Liver (tissue), 9 donors: ENCODE data around the gene MB21D2. TPM values are rescaled to one million over a fixed set of nuclear protein-coding genes. Genes with fewer than 3 reads are reported as not detected.

Experiments used
- DNase-seq: peaks from one replicate; pipeline ENCODE4 v3.0.0-alpha.2; 2017; ENCODE audit warnings: low spot score
- H3K27ac ChIP-seq, 2 donors: one replicate each; pipeline ENCODE4 v1.7.0; 2013; ENCODE audit warnings: inconsistent platforms in 2 of 2, low read length in 2 of 2, control low read depth in 1 of 2, low read depth in 1 of 2, mild to moderate bottlenecking in 1 of 2
- H3K27me3 ChIP-seq, 4 donors: one replicate each; pipeline versions ENCODE4 v1.6.1 to v1.7.0; 2013; ENCODE audit warnings: low read length in 3 of 4, inconsistent platforms in 1 of 4, mild to moderate bottlenecking in 1 of 4, moderate library complexity in 1 of 4; ENCODE audit not compliant: control insufficient read depth in 4 of 4, insufficient read depth in 4 of 4
- H3K36me3 ChIP-seq, 4 donors: one replicate each; pipeline versions ENCODE4 v1.6.1 to v1.7.0; 2013; ENCODE audit warnings: low read length in 3 of 4, mild to moderate bottlenecking in 3 of 4, low read depth in 1 of 4, moderate library complexity in 1 of 4; ENCODE audit not compliant: control insufficient read depth in 4 of 4, insufficient read depth in 3 of 4
- H3K4me1 ChIP-seq, 4 donors: one replicate each; pipeline versions ENCODE4 v1.6.1 to v1.7.0; 2013; ENCODE audit warnings: low read length in 3 of 4, mild to moderate bottlenecking in 3 of 4, moderate library complexity in 1 of 4; ENCODE audit not compliant: control insufficient read depth in 4 of 4, insufficient read depth in 4 of 4
- H3K4me3 ChIP-seq, 3 donors: one replicate each; pipeline versions ENCODE4 v1.6.1 to v1.7.0; 2013; ENCODE audit warnings: low read length in 3 of 3, control low read depth in 1 of 3, low read depth in 1 of 3, mild to moderate bottlenecking in 1 of 3
- H3K9ac ChIP-seq, 2 donors: one replicate each; pipeline ENCODE4 v1.7.0; 2013; ENCODE audit warnings: low read length in 2 of 2, mild to moderate bottlenecking in 2 of 2, moderate library complexity in 2 of 2, control low read depth in 1 of 2, low read depth in 1 of 2
- H3K9me3 ChIP-seq, 4 donors: one replicate each; pipeline versions ENCODE4 v1.6.1 to v1.7.0; 2013; ENCODE audit warnings: low read length in 3 of 4; ENCODE audit not compliant: control insufficient read depth in 4 of 4
- EGR1 ChIP-seq, 2 donors: IDR thresholded peaks; 2 replicates each; pipeline ENCODE4 v1.6.1; 2016 to 2018; ENCODE audit warnings: antibody characterized with exemption in 2 of 2, low read depth in 2 of 2
- FOXA1 ChIP-seq: IDR thresholded peaks from 2 replicates; pipeline ENCODE4 v1.6.1; 2016; ENCODE audit warnings: antibody characterized with exemption
- FOXA2 ChIP-seq: IDR thresholded peaks from 2 replicates; pipeline ENCODE4 v1.6.1; 2016; ENCODE audit warnings: antibody characterized with exemption
- GABPA ChIP-seq, 2 donors: IDR thresholded peaks in 1 of 2; conservative IDR thresholded peaks in 1 of 2; 2 replicates each; pipeline ENCODE4 v1.6.1; 2016; ENCODE audit warnings: antibody characterized with exemption in 2 of 2, mild to moderate bottlenecking in 1 of 2, moderate library complexity in 1 of 2
- HNF4A ChIP-seq, 2 donors: conservative IDR thresholded peaks; 2 replicates each; pipeline ENCODE4 v1.6.1; 2016; ENCODE audit warnings: antibody characterized with exemption in 2 of 2, mild to moderate bottlenecking in 2 of 2
- JUND ChIP-seq, 2 donors: IDR thresholded peaks; 2 replicates each; pipeline ENCODE4 v1.6.1; 2016; ENCODE audit warnings: antibody characterized with exemption in 2 of 2
- MAX ChIP-seq: IDR thresholded peaks from 2 replicates; pipeline ENCODE4 v1.6.1; 2016; ENCODE audit warnings: antibody characterized with exemption
- NR2F2 ChIP-seq: IDR thresholded peaks from 2 replicates; pipeline ENCODE4 v1.6.1; 2016; ENCODE audit warnings: antibody characterized with exemption
- RAD21 ChIP-seq, 2 donors: IDR thresholded peaks; 2 replicates each; pipeline ENCODE4 v1.6.1; 2016; ENCODE audit warnings: antibody characterized with exemption in 2 of 2, mild to moderate bottlenecking in 2 of 2
- REST ChIP-seq: IDR thresholded peaks from 2 replicates; pipeline ENCODE4 v1.6.1; 2016; ENCODE audit warnings: antibody characterized with exemption, mild to moderate bottlenecking
- RXRA ChIP-seq, 2 donors: IDR thresholded peaks; 2 replicates each; pipeline ENCODE4 v1.6.1; 2017 to 2018; ENCODE audit warnings: antibody characterized with exemption in 2 of 2, mild to moderate bottlenecking in 1 of 2
- SP1 ChIP-seq: IDR thresholded peaks from 2 replicates; pipeline ENCODE4 v1.6.1; 2018; ENCODE audit warnings: antibody characterized with exemption, mild to moderate bottlenecking
- TAF1 ChIP-seq: conservative IDR thresholded peaks from 2 replicates; pipeline ENCODE4 v1.6.1; 2016; ENCODE audit warnings: antibody characterized with exemption, mild to moderate bottlenecking
- YY1 ChIP-seq: IDR thresholded peaks from 2 replicates; pipeline ENCODE4 v1.6.1; 2016; ENCODE audit warnings: antibody characterized with exemption, mild to moderate bottlenecking
- ZBTB33 ChIP-seq: IDR thresholded peaks from 2 replicates; pipeline ENCODE4 v1.6.1; 2016; ENCODE audit warnings: antibody characterized with exemption
- WGBS: extraction: QIAGEN DNeasy Blood & Tissue Kit; methylation state at CpG from one replicate; pipeline ENCODE4 v1.1.7; 2013; 5-methylcytosine and 5-hydroxymethylcytosine counted together
- polyA plus RNA-seq, 2 donors: library from polyadenylated mRNA; stranded (reverse) in 1 of 2; unstranded in 1 of 2; fragments of 200-250 nt in 1 of 2; fragments of >200 nt in 1 of 2; fragmentation: Nextera tagmentation in 1 of 2; extraction: Ambion mirVana in 1 of 2; gene quantifications; one replicate each; pipeline versions ENCODE4 v1.2.1 to v1.2.3, GENCODE V29; 2013 to 2015
- total RNA-seq, 2 donors: library from RNA; depleted of rRNA; stranded (reverse); fragments of >200 nt; gene quantifications; one replicate each; pipeline ENCODE4 v1.2.3, GENCODE V29; 2014
- TF ChIP-seq, protein P1 (sequence below): fragments of 150-350 bp; IDR thresholded peaks from 2 replicates; pipeline ENCODE4 v1.5.1; 2017; ENCODE audit warnings: improper control_type of control experiment, low read depth, low read length; ENCODE audit not compliant: missing input control
- donor health status: healthy.
- donor health status: healthy.
- donor health status: healthy.
- donor health status: healthy.
- donor health status: healthy.

The MB21D2 gene
- total and polyA plus RNA-seq, 4 donors: 0.13 to 1.9 (median 0.46) TPM

DNA sequence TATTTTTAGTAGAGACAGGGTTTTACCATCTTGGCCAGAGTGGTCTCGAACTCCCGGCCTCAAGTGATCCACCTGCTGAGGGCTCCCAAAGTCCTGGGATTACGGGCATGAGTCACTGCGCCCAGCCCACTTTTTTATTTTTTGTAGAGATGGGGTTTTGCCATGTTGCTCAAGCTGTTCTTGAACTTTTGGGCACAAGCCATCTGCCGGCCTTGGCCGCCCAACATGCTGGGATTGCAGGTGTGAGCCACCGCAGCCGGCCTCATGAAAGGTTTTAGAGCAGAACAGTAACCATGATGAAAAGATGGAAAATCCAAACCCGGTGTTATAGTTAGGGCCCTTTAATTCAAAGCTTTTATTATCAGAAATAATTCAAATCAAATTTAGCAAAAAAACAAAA lies 15.6 kb upstream of the MB21D2 start:
- H3K36me3 ChIP-seq: no peaks in the 10 kb centered on the region
- no peak overlapping the region for H3K9ac ChIP-seq
- H3K4me1 ChIP-seq: peaks cover 0 to 10% (median 4%) of the 10 kb centered on the region in 4 donors
- no peaks in the 10 kb centered on the region for H3K9me3 ChIP-seq
- WGBS: 87% methylated on average over 9 of the region's 9 CpGs
- no peak overlapping the region for H3K4me3 ChIP-seq
- peaks cover 0 to 5% (median 2%) of the 10 kb centered on the region in 4 donors for H3K27me3 ChIP-seq
- TF ChIP-seq MAX (no peak), GABPA (IDR thresholded peaks at IDR 0.05 in 1 of 2, conservative IDR thresholded peaks at IDR 0.05 in 1 of 2) (no peak), FOXA1 (no peak), RAD21 (IDR thresholded peaks at IDR 0.05) (no peak)
- no peak overlapping the region for H3K27ac ChIP-seq
- no peak for DNase-seq

DNA sequence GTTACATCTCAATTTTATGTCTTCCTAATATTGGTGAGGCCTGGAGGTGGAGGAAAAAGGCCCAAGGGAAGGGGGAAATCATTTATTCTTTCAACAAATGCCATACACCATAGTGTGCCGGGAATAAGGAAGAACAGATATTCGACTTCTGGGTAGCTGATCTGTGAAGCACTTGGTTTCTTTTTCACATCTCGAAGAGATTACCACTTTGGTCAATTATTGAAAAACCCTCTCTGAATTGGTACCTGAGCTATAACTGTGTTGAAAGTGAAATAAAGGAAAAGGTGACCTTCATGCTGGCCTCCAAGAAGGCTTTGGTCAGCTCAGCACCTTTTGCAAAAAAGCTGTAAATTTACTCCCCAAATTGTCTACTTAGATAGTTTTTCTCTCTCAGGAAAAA lies 14.2 kb upstream of the MB21D2 start:
- DNase-seq: no peak
- WGBS: 92% methylated on average over 3 of the region's 3 CpGs
- no peak for TF ChIP-seq GABPA (IDR thresholded peaks at IDR 0.05 in 1 of 2, conservative IDR thresholded peaks at IDR 0.05 in 1 of 2)
- no peak for TF ChIP-seq HNF4A (conservative IDR thresholded peaks at IDR 0.05)
- TF ChIP-seq YY1: no peak
- no peak for TF ChIP-seq MAX
- TF ChIP-seq SP1: no peak
- TF ChIP-seq NR2F2: no peak
- TF ChIP-seq RXRA (IDR thresholded peaks at IDR 0.05): no peak
- TF ChIP-seq EGR1 (IDR thresholded peaks at IDR 0.05; ENCODE audit: low read depth in 2 of 2): no peak
- no peak for TF ChIP-seq FOXA2
- TF ChIP-seq JUND (IDR thresholded peaks at IDR 0.05): no peak
- TF ChIP-seq REST: no peak
- no peak for TF ChIP-seq TAF1
- TF ChIP-seq, protein P1, sequence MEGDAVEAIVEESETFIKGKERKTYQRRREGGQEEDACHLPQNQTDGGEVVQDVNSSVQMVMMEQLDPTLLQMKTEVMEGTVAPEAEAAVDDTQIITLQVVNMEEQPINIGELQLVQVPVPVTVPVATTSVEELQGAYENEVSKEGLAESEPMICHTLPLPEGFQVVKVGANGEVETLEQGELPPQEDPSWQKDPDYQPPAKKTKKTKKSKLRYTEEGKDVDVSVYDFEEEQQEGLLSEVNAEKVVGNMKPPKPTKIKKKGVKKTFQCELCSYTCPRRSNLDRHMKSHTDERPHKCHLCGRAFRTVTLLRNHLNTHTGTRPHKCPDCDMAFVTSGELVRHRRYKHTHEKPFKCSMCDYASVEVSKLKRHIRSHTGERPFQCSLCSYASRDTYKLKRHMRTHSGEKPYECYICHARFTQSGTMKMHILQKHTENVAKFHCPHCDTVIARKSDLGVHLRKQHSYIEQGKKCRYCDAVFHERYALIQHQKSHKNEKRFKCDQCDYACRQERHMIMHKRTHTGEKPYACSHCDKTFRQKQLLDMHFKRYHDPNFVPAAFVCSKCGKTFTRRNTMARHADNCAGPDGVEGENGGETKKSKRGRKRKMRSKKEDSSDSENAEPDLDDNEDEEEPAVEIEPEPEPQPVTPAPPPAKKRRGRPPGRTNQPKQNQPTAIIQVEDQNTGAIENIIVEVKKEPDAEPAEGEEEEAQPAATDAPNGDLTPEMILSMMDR: no peak
- no peak for TF ChIP-seq ZBTB33
- TF ChIP-seq RAD21 (IDR thresholded peaks at IDR 0.05): no peak
- no peak for TF ChIP-seq FOXA1
- peaks cover 0 to 5% (median 2%) of the 10 kb centered on the region in 4 donors for H3K27me3 ChIP-seq
- peaks cover 0 to 10% (median 4%) of the 10 kb centered on the region in 4 donors for H3K4me1 ChIP-seq
- H3K4me3 ChIP-seq: no peak overlapping the region
- H3K9ac ChIP-seq: no peak overlapping the region
- H3K27ac ChIP-seq: no peak overlapping the region
- no peaks in the 10 kb centered on the region for H3K36me3 ChIP-seq
- H3K9me3 ChIP-seq: no peaks in the 10 kb centered on the region
